Sigmoid colon (tissue), 7 donors: ENCODE data around the gene TSPAN18. TPM values are rescaled to one million over a fixed set of nuclear protein-coding genes. Genes with fewer than 3 reads are reported as not detected.

ENCODE experiments used
- DNase-seq: peaks from one replicate; pipeline ENCODE4 v3.0.0-alpha.2; 2019
- H3K27ac ChIP-seq, 4 donors: fragments of 200-600 bp; sonication (generic); one replicate each; pipeline ENCODE4 v1.5.1; 2016 to 2019; ENCODE audit warnings: mild to moderate bottlenecking in 1 of 4
- H3K27me3 ChIP-seq, 3 donors: fragments of 200-600 bp; sonication (generic); one replicate each; pipeline ENCODE4 v1.5.1; 2019; ENCODE audit warnings: mild to moderate bottlenecking in 1 of 3
- H3K36me3 ChIP-seq, 4 donors: fragments of 200-600 bp; sonication (generic); one replicate each; pipeline ENCODE4 v1.5.1; 2016 to 2019
- H3K4me1 ChIP-seq, 4 donors: fragments of 200-600 bp; sonication (generic); one replicate each; pipeline ENCODE4 v1.5.1; 2017 to 2019
- H3K4me3 ChIP-seq, 4 donors: fragments of 200-600 bp; sonication (generic); one replicate each; pipeline ENCODE4 v1.5.1; 2017 to 2019; ENCODE audit warnings: mild to moderate bottlenecking in 2 of 4, moderate library complexity in 1 of 4
- H3K9me3 ChIP-seq, 4 donors: fragments of 200-600 bp in 3 of 4; sonication (generic) in 3 of 4; one replicate each; pipeline versions ENCODE4 v1.5.1 to v1.6.1; 2013 to 2019
- EP300 ChIP-seq, 4 donors: sonication (generic); formaldehyde crosslinking; IDR thresholded peaks; one replicate each; pipeline ENCODE4 v1.6.1; 2017; ENCODE audit warnings: antibody characterized with exemption in 4 of 4
- POLR2A ChIP-seq, 2 donors: fragments of 450-650 bp; IDR thresholded peaks; one replicate each; pipeline ENCODE4 v1.6.1; 2016; ENCODE audit warnings: antibody characterized with exemption in 2 of 2, mild to moderate bottlenecking in 2 of 2, moderate library complexity in 2 of 2
- POLR2AphosphoS5 ChIP-seq, 4 donors: sonication (generic); formaldehyde crosslinking; IDR thresholded peaks; one replicate each; pipeline ENCODE4 v1.6.1; 2017; ENCODE audit warnings: antibody characterized with exemption in 4 of 4
- WGBS, 2 donors: extraction: QIAGEN DNeasy Blood & Tissue Kit; methylation state at CpG; one replicate each; pipeline ENCODE4 v1.1.7; 2013; 5-methylcytosine and 5-hydroxymethylcytosine counted together
- intact Hi-C: fragments of 100-400 bp; cut with DNase I; formaldehyde crosslinking; loops from one replicate; pipeline ENCODE4 v1.15.1; 2023
- polyA plus RNA-seq, 3 donors: library from polyadenylated mRNA; stranded (reverse); fragments of 200-250 nt; gene quantifications; one replicate each; pipeline ENCODE4 v1.2.3, GENCODE V29; 2013
- total RNA-seq, 4 donors: library from RNA; depleted of rRNA; stranded (reverse); fragments of >200 nt; gene quantifications; one replicate each; pipeline ENCODE4 v1.1.0, GENCODE V29; 2016
- TF ChIP-seq, protein P1 (sequence below), 4 experiments: fragments of 450-650 bp in 3 of 4; fragments of 200-600 bp in 1 of 4; IDR thresholded peaks; one replicate each; pipeline ENCODE4 v1.5.1; 2016 to 2019; ENCODE audit warnings: antibody characterized with exemption in 4 of 4, mild to moderate bottlenecking in 3 of 4, moderate library complexity in 2 of 4
- donor health status: healthy with polysubstance abuse.
- donor health status: Bipolar disorder and iron deficiency.
- donor health status: healthy.

The TSPAN18 gene
- total and polyA plus RNA-seq, 7 donors: 0.23 to 75.3 (median 13.8) TPM

DNA sequence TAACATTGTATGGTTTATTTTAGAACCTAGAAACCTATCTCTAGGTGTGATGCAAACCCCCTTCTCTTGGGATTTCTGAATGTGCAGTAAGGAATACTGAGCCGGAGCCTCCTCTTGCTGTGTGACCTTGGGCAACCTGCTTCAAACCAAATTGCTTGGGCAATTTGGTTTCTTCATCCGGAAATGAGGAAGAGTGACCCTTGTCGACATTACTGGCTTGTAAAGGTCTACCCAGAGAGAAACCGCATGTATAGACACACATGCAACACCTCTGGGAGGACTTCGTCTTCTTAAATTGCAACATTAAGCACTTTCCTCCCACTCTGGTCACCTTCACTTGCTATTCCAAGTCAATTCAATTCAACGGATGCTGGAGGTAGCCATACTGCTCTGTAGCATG lies 243.5 kb downstream of the TSPAN18 start:
- Histone ChIP-seq H3K36me3 (no peaks in the 10 kb centered on the region), H3K4me1 (peaks cover 0 to 8% (median 3%) of the 10 kb centered on the region in 4 donors), H3K27ac (no peak overlapping the region), H3K4me3 (no peak overlapping the region), H3K9me3 (no peaks in the 10 kb centered on the region), H3K27me3 (no peaks in the 10 kb centered on the region)
- DNase-seq: no peak
- intact Hi-C loops: no loop called here
- 48 to 80% methylated on average over 6 of the region's 6 CpGs for WGBS, 2 donors
- TF ChIP-seq EP300 (IDR thresholded peaks at IDR 0.05): no peak
- TF ChIP-seq POLR2A (IDR thresholded peaks at IDR 0.05): no peak
- TF ChIP-seq, protein P1, sequence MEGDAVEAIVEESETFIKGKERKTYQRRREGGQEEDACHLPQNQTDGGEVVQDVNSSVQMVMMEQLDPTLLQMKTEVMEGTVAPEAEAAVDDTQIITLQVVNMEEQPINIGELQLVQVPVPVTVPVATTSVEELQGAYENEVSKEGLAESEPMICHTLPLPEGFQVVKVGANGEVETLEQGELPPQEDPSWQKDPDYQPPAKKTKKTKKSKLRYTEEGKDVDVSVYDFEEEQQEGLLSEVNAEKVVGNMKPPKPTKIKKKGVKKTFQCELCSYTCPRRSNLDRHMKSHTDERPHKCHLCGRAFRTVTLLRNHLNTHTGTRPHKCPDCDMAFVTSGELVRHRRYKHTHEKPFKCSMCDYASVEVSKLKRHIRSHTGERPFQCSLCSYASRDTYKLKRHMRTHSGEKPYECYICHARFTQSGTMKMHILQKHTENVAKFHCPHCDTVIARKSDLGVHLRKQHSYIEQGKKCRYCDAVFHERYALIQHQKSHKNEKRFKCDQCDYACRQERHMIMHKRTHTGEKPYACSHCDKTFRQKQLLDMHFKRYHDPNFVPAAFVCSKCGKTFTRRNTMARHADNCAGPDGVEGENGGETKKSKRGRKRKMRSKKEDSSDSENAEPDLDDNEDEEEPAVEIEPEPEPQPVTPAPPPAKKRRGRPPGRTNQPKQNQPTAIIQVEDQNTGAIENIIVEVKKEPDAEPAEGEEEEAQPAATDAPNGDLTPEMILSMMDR (IDR thresholded peaks at IDR 0.05): no peak
- no peak for TF ChIP-seq POLR2AphosphoS5 (IDR thresholded peaks at IDR 0.05)

- Histone ChIP-seq H3K27ac (no peak overlapping the region), H3K4me1 (peaks cover 0 to 8% (median 3%) of the 10 kb centered on the region in 4 donors), H3K4me3 (no peak overlapping the region), H3K9me3 (no peaks in the 10 kb centered on the region), H3K27me3 (no peaks in the 10 kb centered on the region), H3K36me3 (no peaks in the 10 kb centered on the region)
- 94 to 95% methylated on average over 10 of the region's 10 CpGs for WGBS, 2 donors
- TF ChIP-seq POLR2AphosphoS5 (IDR thresholded peaks at IDR 0.05) (no peak), EP300 (IDR thresholded peaks at IDR 0.05) (no peak), POLR2A (IDR thresholded peaks at IDR 0.05) (no peak)
- TF ChIP-seq, protein P1 (IDR thresholded peaks at IDR 0.05): no peak
- no peak for DNase-seq
- intact Hi-C loops: no loop called here
Measured at GRCh38 chr11:44971185-44971584, 244.4 kb downstream of the TSPAN18 start.

DNA sequence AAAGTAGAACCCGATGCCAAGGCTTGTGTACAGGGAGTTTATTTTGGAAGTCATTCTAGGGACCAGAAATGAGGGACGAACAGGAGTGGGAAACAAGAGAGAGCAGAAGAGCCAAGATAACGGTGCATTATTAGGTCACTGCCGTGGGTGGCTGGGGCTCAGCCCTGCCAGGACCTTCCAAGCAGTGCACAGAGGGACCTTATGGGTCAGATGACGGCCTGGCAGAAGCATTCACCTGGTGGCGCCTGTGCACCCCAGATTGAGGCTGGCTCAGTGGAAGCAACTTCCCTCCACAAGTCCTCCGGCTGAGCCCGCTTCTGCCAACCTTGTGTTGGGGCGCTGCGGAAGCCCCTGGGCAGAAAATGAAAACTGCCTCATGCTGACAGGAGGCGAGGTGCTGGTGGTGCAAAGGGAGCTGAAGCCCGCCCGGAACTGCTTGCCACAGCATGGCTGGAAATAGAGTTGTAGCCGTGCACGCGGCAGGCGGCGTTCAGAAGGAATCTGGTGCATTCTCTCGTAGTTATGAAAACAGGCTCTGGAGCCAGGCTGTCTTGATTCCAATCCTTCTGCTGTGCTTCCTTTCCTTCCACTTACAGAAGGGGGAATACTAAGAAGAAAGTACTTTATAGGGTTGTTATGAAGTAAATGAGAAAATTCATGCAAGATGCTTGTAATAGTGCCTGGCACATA lies 246.1 kb downstream of the TSPAN18 start:
- Histone ChIP-seq H3K27ac (no peak overlapping the region), H3K27me3 (no peaks in the 10 kb centered on the region), H3K4me1 (no peaks in the 10 kb centered on the region), H3K9me3 (no peaks in the 10 kb centered on the region), H3K36me3 (no peaks in the 10 kb centered on the region), H3K4me3 (no peak overlapping the region)
- no peak for DNase-seq
- intact Hi-C loops: no loop called here
- TF ChIP-seq POLR2AphosphoS5 (IDR thresholded peaks at IDR 0.05) (no peak), EP300 (IDR thresholded peaks at IDR 0.05) (no peak), POLR2A (IDR thresholded peaks at IDR 0.05) (no peak)
- TF ChIP-seq, protein P1 (IDR thresholded peaks at IDR 0.05): no peak
- WGBS, 2 donors: 91 to 94% methylated on average over 19 of the region's 19 CpGs

DNA sequence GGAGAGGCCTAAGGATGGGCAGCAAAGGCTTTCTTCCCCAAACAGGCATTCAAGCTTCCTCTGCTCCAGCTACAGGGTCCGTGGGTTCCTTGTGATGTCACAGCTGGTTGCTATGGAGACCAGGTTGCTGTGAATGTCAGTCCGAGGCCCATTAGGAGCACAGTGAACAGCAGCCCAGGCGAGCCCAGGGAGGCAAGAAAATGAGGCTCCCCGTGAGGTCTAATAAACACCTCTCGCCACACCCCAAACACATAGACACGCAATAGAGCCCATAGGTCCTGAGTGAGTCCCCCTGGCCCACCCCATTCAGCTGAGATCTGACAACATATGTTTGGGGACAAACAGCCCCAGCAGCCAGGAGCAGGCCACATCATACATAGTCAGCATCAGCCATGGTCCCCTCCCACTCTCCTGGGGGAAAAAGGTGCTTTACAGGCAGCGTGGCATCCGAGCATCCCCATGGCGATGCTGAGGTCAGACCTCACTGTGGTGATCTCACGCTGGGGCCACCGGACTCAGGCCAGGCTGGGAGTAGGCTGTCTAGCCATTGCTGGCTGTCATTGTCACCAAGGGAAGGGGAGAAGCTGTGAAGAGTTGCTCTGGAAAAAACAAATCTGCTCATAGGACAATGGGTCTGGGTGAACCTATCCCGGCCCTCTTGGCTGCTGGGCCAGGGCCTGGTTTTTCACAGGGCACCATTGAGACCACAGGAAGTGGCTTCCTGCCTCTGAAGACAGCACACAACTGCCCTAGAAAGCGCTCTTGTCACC lies 247.1 kb downstream of the TSPAN18 start:
- WGBS, 2 donors: 84 to 88% methylated on average over 13 of the region's 13 CpGs
- no peaks in the 10 kb centered on the region for H3K4me1 ChIP-seq
- intact Hi-C loops: no loop called here
- no peaks in the 10 kb centered on the region for H3K27me3 ChIP-seq
- no peak overlapping the region for H3K4me3 ChIP-seq
- H3K27ac ChIP-seq: no peak overlapping the region
- H3K36me3 ChIP-seq: no peaks in the 10 kb centered on the region
- H3K9me3 ChIP-seq: no peaks in the 10 kb centered on the region
- no peak for TF ChIP-seq POLR2A (IDR thresholded peaks at IDR 0.05)
- TF ChIP-seq POLR2AphosphoS5 (IDR thresholded peaks at IDR 0.05): no peak
- no peak for TF ChIP-seq EP300 (IDR thresholded peaks at IDR 0.05)
- no peak for DNase-seq

DNA sequence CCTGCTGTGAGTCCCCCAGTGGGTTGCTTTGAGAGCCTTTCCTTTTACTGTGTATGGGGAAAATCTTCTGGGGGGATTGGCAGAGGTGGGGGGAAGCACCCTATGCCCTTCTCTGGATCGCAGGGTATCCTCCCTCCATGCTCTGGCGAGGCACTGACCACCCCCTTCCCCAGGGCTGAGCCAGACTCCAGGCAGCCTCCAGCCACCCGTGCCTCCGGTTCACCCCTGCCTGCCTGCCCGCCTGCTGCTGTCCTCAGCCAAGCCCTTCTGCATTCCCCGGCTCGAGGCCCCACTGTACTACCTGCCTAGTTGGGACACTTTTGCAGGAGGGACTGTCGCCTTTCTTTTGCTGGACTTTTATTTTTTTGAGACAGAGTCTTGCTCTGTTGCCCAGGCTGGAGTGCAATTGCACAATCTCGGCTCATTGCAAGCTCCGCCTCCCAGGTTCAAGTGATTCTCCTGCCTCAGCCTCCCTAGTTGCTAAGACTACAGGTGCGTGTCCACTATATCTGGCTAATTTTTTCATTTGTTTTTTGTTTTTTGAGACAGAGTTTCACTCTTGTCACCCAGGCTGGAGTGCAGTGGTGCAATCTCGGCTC lies 247.7 kb downstream of the TSPAN18 start:
- Histone ChIP-seq H3K9me3 (no peaks in the 10 kb centered on the region), H3K36me3 (no peaks in the 10 kb centered on the region), H3K27ac (no peak overlapping the region), H3K4me1 (no peaks in the 10 kb centered on the region), H3K27me3 (no peaks in the 10 kb centered on the region), H3K4me3 (no peak overlapping the region)
- WGBS, 2 donors: 91 to 92% methylated on average over 12 of the region's 12 CpGs
- TF ChIP-seq, protein P1 (IDR thresholded peaks at IDR 0.05): no peak
- no peak for TF ChIP-seq POLR2A (IDR thresholded peaks at IDR 0.05)
- no peak for TF ChIP-seq POLR2AphosphoS5 (IDR thresholded peaks at IDR 0.05)
- no peak for TF ChIP-seq EP300 (IDR thresholded peaks at IDR 0.05)
- intact Hi-C loops: no loop called here
- DNase-seq: no peak
